Neural progenitor cell (in vitro differentiated cells): Measurements from ENCODE around the gene SCAMP1. TPM values are rescaled to one million over a fixed set of nuclear protein-coding genes. Genes with fewer than 3 reads are reported as not detected.

Experiments
- DNase-seq: peaks from one replicate; pipeline ENCODE4 v3.0.0-alpha.2; 2016; ENCODE audit warnings: low spot score
- H2AFZ ChIP-seq: fragments of 200-600 bp; sonication (generic); replicated peaks from 2 replicates; pipeline ENCODE4 v1.6.1; 2016; ENCODE audit warnings: antibody characterized with exemption
- H3F3A ChIP-seq: fragments of 200-600 bp; sonication (generic); 2 replicates; pipeline ENCODE4 v1.6.1; 2016; ENCODE audit warnings: antibody characterized with exemption, low read depth
- H3K27ac ChIP-seq: fragments of 200-600 bp; sonication (generic); 2 replicates; pipeline ENCODE4 v1.5.1; 2016; ENCODE audit warnings: mild to moderate bottlenecking
- H3K27me3 ChIP-seq: fragments of 200-600 bp; sonication (generic); 2 replicates; pipeline ENCODE4 v1.6.1; 2016; ENCODE audit warnings: mild to moderate bottlenecking, moderate library complexity
- H3K36me3 ChIP-seq: fragments of 200-600 bp; sonication (generic); 2 replicates; pipeline ENCODE4 v1.5.1; 2016
- H3K4me1 ChIP-seq: fragments of 200-600 bp; sonication (generic); 2 replicates; pipeline ENCODE4 v1.6.1; 2016; ENCODE audit warnings: mixed run types
- H3K4me2 ChIP-seq: fragments of 200-600 bp; sonication (generic); 2 replicates; pipeline ENCODE4 v1.6.1; 2016
- H3K4me3 ChIP-seq: fragments of 200-600 bp; sonication (generic); 2 replicates; pipeline ENCODE4 v1.5.1; 2016
- H3K79me2 ChIP-seq: fragments of 200-600 bp; sonication (generic); 2 replicates; pipeline ENCODE4 v1.6.1; 2016; ENCODE audit warnings: low read depth
- H3K9ac ChIP-seq: fragments of 200-600 bp; sonication (generic); 2 replicates; pipeline ENCODE4 v1.6.1; 2016
- H3K9me3 ChIP-seq: fragments of 200-600 bp; sonication (generic); 2 replicates; pipeline ENCODE4 v1.5.1; 2016; ENCODE audit warnings: low read depth
- H4K20me1 ChIP-seq: fragments of 200-600 bp; sonication (generic); 2 replicates; pipeline ENCODE4 v1.6.1; 2016; ENCODE audit warnings: low read depth
- H3K27ac Mint-ChIP-seq: 3 replicates; pipeline ENCODE4 v1.8.0; 2021; ENCODE audit warnings: mixed read lengths
- H3K27me3 Mint-ChIP-seq: 2 replicates; pipeline ENCODE4 v1.8.0; 2022; ENCODE audit warnings: low read depth, mild to moderate bottlenecking, inconsistent platforms, moderate library complexity, mixed read lengths; ENCODE audit not compliant: insufficient read depth
- H3K36me3 Mint-ChIP-seq: 3 replicates; pipeline ENCODE4 v1.8.0; 2021; ENCODE audit warnings: mixed read lengths
- H3K4me1 Mint-ChIP-seq: 3 replicates; pipeline ENCODE4 v1.8.0; 2021; ENCODE audit warnings: mixed read lengths
- H3K4me3 Mint-ChIP-seq: 3 replicates; pipeline ENCODE4 v1.8.0; 2021; ENCODE audit warnings: mild to moderate bottlenecking, moderate library complexity, mixed read lengths
- H3K9me3 Mint-ChIP-seq: 3 replicates; pipeline ENCODE4 v1.8.0; 2020; ENCODE audit warnings: mixed read lengths
- CTCF ChIP-seq: fragments of 200-600 bp; sonication (generic); IDR thresholded peaks from 2 replicates; pipeline ENCODE4 v1.5.1; 2017; ENCODE audit warnings: antibody characterized with exemption, mild to moderate bottlenecking
- EZH2 ChIP-seq: fragments of 200-600 bp; sonication (generic); IDR thresholded peaks from 2 replicates; pipeline ENCODE4 v1.6.1; 2017; ENCODE audit warnings: antibody characterized with exemption, mild to moderate bottlenecking, moderate library complexity
- EZH2phosphoT487 ChIP-seq: fragments of 200-600 bp; sonication (generic); IDR thresholded peaks from 2 replicates; pipeline ENCODE4 v1.6.1; 2017; ENCODE audit warnings: antibody characterized with exemption
- total RNA-seq: library from RNA; depleted of rRNA; stranded (reverse); fragments of >200 nt; gene quantifications from 2 replicates; pipeline ENCODE4 v1.2.3, GENCODE V29; 2015; ENCODE audit warnings: low replicate concordance

Gene SCAMP1
- total RNA-seq, 1 donor from 2014 or later = 110 TPM

GRCh38 chr5:78518365-78519197 is 158.2 kb downstream of the SCAMP1 start:
- Histone ChIP-seq H3K9me3 (no peaks in the 10 kb centered on the region), H3K4me3 (no peak overlapping the region), H3K9ac (no peak overlapping the region), H4K20me1 (no peaks in the 10 kb centered on the region), H3K4me2 (no peak overlapping the region), H3K79me2 (no peaks in the 10 kb centered on the region), H3K27ac (no peak overlapping the region), H3K36me3 (no peaks in the 10 kb centered on the region), H3F3A (no peaks in the 10 kb centered on the region), H3K4me1 (no peaks in the 10 kb centered on the region), H3K27me3 (no peaks in the 10 kb centered on the region), H2AFZ (no peak overlapping the region)
- Mint-ChIP-seq H3K36me3 (peaks cover 14% of the 10 kb centered on the region), H3K4me1 (peaks cover 7% of the 10 kb centered on the region), H3K9me3 (peaks cover 6% of the 10 kb centered on the region), H3K4me3 (no peak overlapping the region), H3K27me3 (peaks cover 4% of the 10 kb centered on the region), H3K27ac (no peak overlapping the region)
- TF ChIP-seq EZH2 (no peak), CTCF (no peak), EZH2phosphoT487 (no peak)
- no peak for DNase-seq

DNA sequence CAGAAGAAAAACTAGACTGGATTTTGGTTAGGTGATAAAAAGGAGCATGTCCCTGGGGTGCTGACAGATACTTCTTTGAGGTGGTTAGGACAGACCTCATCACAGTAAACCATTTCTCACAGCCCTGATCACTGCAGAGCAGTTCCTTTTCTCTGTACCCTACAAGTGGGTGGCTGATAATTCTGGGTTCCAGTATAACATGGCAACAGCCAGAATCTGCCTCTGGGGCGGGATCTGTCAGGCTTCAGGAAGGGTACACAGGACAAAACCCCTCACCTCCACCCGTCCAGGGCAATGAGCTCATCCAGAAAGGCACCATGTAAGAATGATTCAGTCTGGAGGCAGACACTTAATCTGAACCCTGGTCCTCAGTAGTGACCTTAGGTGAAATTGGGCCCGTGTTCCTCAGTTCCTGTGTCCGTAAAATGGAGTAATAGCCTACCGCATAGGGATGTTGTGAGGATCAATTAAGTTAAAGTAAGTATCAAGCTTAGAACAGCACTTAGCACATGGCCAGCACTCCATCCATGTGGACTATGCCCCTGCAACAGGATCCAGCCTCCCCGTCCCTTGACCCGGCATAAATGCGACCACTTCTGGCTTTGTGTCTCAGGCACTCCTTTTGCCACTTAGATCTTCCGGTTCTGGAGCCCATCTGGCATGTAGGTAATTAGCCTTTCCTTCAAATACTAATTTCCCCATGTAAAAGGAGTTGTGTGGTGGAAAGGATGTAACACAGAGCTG is 159.0 kb downstream of the SCAMP1 start:
- Mint-ChIP-seq H3K4me3 (no peak overlapping the region), H3K9me3 (peaks cover 3% of the 10 kb centered on the region), H3K4me1 (peaks cover 7% of the 10 kb centered on the region), H3K36me3 (peaks cover 14% of the 10 kb centered on the region), H3K27ac (no peak overlapping the region), H3K27me3 (peaks cover 4% of the 10 kb centered on the region)
- Histone ChIP-seq H3K27me3 (no peaks in the 10 kb centered on the region), H3K9me3 (no peaks in the 10 kb centered on the region), H3K4me3 (no peak overlapping the region), H3F3A (no peaks in the 10 kb centered on the region), H3K36me3 (no peaks in the 10 kb centered on the region), H3K9ac (no peak overlapping the region), H3K4me2 (no peak overlapping the region), H3K4me1 (no peaks in the 10 kb centered on the region), H2AFZ (no peak overlapping the region), H3K27ac (no peak overlapping the region), H4K20me1 (no peaks in the 10 kb centered on the region), H3K79me2 (no peaks in the 10 kb centered on the region)
- DNase-seq = no peak
- TF ChIP-seq CTCF = no peak
- TF ChIP-seq EZH2phosphoT487 = no peak
- TF ChIP-seq EZH2 = no peak

- H3K4me1 Mint-ChIP-seq = peaks cover 10% of the 10 kb centered on the region
These were observed 161.0 kb downstream of the SCAMP1 start for GRCh38 chr5:78521455-78521854.

More at GRCh38 chr5:78521455-78521854, 161.0 kb downstream of the SCAMP1 start:
- Histone ChIP-seq H3K4me3 (no peak overlapping the region), H3K4me2 (no peak overlapping the region), H3K27me3 (no peaks in the 10 kb centered on the region), H4K20me1 (no peaks in the 10 kb centered on the region), H2AFZ (no peak overlapping the region), H3K9ac (no peak overlapping the region), H3K9me3 (no peaks in the 10 kb centered on the region), H3K4me1 (no peaks in the 10 kb centered on the region), H3K27ac (no peak overlapping the region), H3K36me3 (no peaks in the 10 kb centered on the region), H3K79me2 (no peaks in the 10 kb centered on the region), H3F3A (no peaks in the 10 kb centered on the region)
- no peak overlapping the region for H3K4me3 Mint-ChIP-seq
- peaks cover 4% of the 10 kb centered on the region for H3K36me3 Mint-ChIP-seq
- peaks cover 3% of the 10 kb centered on the region for H3K9me3 Mint-ChIP-seq
- DNase-seq = no peak
- H3K27me3 Mint-ChIP-seq = peaks cover 4% of the 10 kb centered on the region
- TF ChIP-seq EZH2phosphoT487 = no peak
- H3K27ac Mint-ChIP-seq = no peak overlapping the region
